Measurements from ENCODE around the gene CYP2J2.

GRCh38 chr1:59952065-59952464 lies 25.5 kb upstream of the CYP2J2 start:
- no peak for TF ChIP-seq POLR2A (IDR thresholded peaks at IDR 0.05)
- TF ChIP-seq, protein P1, sequence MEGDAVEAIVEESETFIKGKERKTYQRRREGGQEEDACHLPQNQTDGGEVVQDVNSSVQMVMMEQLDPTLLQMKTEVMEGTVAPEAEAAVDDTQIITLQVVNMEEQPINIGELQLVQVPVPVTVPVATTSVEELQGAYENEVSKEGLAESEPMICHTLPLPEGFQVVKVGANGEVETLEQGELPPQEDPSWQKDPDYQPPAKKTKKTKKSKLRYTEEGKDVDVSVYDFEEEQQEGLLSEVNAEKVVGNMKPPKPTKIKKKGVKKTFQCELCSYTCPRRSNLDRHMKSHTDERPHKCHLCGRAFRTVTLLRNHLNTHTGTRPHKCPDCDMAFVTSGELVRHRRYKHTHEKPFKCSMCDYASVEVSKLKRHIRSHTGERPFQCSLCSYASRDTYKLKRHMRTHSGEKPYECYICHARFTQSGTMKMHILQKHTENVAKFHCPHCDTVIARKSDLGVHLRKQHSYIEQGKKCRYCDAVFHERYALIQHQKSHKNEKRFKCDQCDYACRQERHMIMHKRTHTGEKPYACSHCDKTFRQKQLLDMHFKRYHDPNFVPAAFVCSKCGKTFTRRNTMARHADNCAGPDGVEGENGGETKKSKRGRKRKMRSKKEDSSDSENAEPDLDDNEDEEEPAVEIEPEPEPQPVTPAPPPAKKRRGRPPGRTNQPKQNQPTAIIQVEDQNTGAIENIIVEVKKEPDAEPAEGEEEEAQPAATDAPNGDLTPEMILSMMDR (IDR thresholded peaks at IDR 0.05): no peak

Data from body of pancreas (tissue), 4 donors.